ENCODE data around the gene SLC8A1.

Gene SLC8A1

GRCh38 chr2:40271094-40271493 is 180.8 kb downstream of the SLC8A1 start:
- peak; percentile 54 for DNase-seq

GRCh38 chr2:40270372-40270771 is 181.5 kb downstream of the SLC8A1 start:
- no peak for DNase-seq

GRCh38 chr2:40268566-40268965 is 183.3 kb downstream of the SLC8A1 start:
- no peak for DNase-seq

- DNase-seq = no peak
Measured at GRCh38 chr2:40266201-40266600, 185.7 kb downstream of the SLC8A1 start.

GRCh38 chr2:40265602-40266001 is 186.3 kb downstream of the SLC8A1 start:
- DNase-seq = no peak

GRCh38 chr2:40261042-40261441 is 190.8 kb downstream of the SLC8A1 start:
- no peak for DNase-seq

- DNase-seq = no peak
Measured at GRCh38 chr2:40260437-40260836, 191.5 kb downstream of the SLC8A1 start.

- no peak for DNase-seq
Measured at GRCh38 chr2:40259900-40260299, 192.0 kb downstream of the SLC8A1 start.

- DNase-seq = no peak
Measured at GRCh38 chr2:40258135-40258457, 193.8 kb downstream of the SLC8A1 start.

GRCh38 chr2:40257340-40258134 is 194.4 kb downstream of the SLC8A1 start:
- DNase-seq = no peak

GRCh38 chr2:40256649-40257048 is 195.2 kb downstream of the SLC8A1 start:
- no peak for DNase-seq

- no peak for DNase-seq
Measured at GRCh38 chr2:40256008-40256407, 195.9 kb downstream of the SLC8A1 start.

- DNase-seq = no peak
Measured at GRCh38 chr2:40255103-40255502, 196.8 kb downstream of the SLC8A1 start.

- no peak for DNase-seq
Measured at GRCh38 chr2:40254611-40255010, 197.3 kb downstream of the SLC8A1 start.

- DNase-seq = no peak
Measured at GRCh38 chr2:40251137-40251536, 200.8 kb downstream of the SLC8A1 start.

- DNase-seq = no peak
Measured at GRCh38 chr2:40249577-40249976, 202.3 kb downstream of the SLC8A1 start.

- no peak for DNase-seq
Measured at GRCh38 chr2:40248294-40248693, 203.6 kb downstream of the SLC8A1 start.

- DNase-seq = peak; percentile 30
Measured at GRCh38 chr2:40244675-40245074, 207.2 kb downstream of the SLC8A1 start.

GRCh38 chr2:40244251-40244650 is 207.6 kb downstream of the SLC8A1 start:
- no peak for DNase-seq

- peak; percentile 42 for DNase-seq
Measured at GRCh38 chr2:40243581-40244187, 208.2 kb downstream of the SLC8A1 start.

GRCh38 chr2:40242315-40242714 is 209.6 kb downstream of the SLC8A1 start:
- no peak for DNase-seq

- no peak for DNase-seq
Measured at GRCh38 chr2:40240070-40240469, 211.8 kb downstream of the SLC8A1 start.

- DNase-seq = no peak
Measured at GRCh38 chr2:40230707-40231432, 221.0 kb downstream of the SLC8A1 start.

- no peak for DNase-seq
Measured at GRCh38 chr2:40230186-40230585, 221.7 kb downstream of the SLC8A1 start.
